HG03342 (cell line): ENCODE measurements around the gene FAM227B.
A peak's percentile ranks its signal among the peaks of the same experiment; 100 is the strongest.
"Not testable (repeated sequence)": the region's sequence is repeated elsewhere in the genome, so short reads cannot be mapped to it uniquely, and the experiment has no call there.

Experiments
- ATAC-seq: cut with Tn5 transposase; IDR thresholded peaks from one replicate; pipeline ENCODE4 v1.9.1; 2021; ENCODE audit warnings: mild to moderate bottlenecking, moderate library complexity; ENCODE audit not compliant: unreplicated experiment

FAM227B gene

GRCh38 chr15:49612240-49612639 lies 8.4 kb downstream of the FAM227B start:
- not testable (repeated sequence) for ATAC-seq

GRCh38 chr15:49610157-49610918 lies 10.3 kb downstream of the FAM227B start:
- ATAC-seq, result no peak

GRCh38 chr15:49606594-49606993 lies 14.0 kb downstream of the FAM227B start:
- ATAC-seq, result no peak

- no peak for ATAC-seq
Measured at GRCh38 chr15:49605588-49605987, 15.0 kb downstream of the FAM227B start.

- no peak for ATAC-seq
Measured at GRCh38 chr15:49604625-49605409, 15.8 kb downstream of the FAM227B start.

- ATAC-seq, result not testable (repeated sequence)
Measured at GRCh38 chr15:49592829-49593316, 27.7 kb downstream of the FAM227B start.

- ATAC-seq, result peak; percentile 77
Measured at GRCh38 chr15:49589030-49589429, 31.6 kb downstream of the FAM227B start.

GRCh38 chr15:49573421-49573820 lies 47.2 kb downstream of the FAM227B start:
- no peak for ATAC-seq

- ATAC-seq, result no peak
Measured at GRCh38 chr15:49570672-49571071, 49.9 kb downstream of the FAM227B start.

- no peak for ATAC-seq
Measured at GRCh38 chr15:49570174-49570573, 50.4 kb downstream of the FAM227B start.

- no peak for ATAC-seq
Measured at GRCh38 chr15:49560045-49560444, 60.6 kb downstream of the FAM227B start.

- ATAC-seq, result no peak
Measured at GRCh38 chr15:49558929-49559328, 61.7 kb downstream of the FAM227B start.

- ATAC-seq, result no peak
Measured at GRCh38 chr15:49556437-49556836, 64.2 kb downstream of the FAM227B start.

- not testable (repeated sequence) for ATAC-seq
Measured at GRCh38 chr15:49550342-49550741, 70.3 kb downstream of the FAM227B start.

GRCh38 chr15:49538520-49538919 lies 82.1 kb downstream of the FAM227B start:
- no peak for ATAC-seq

GRCh38 chr15:49530092-49530491 lies 90.5 kb downstream of the FAM227B start:
- ATAC-seq, result no peak

GRCh38 chr15:49528289-49528688 lies 92.3 kb downstream of the FAM227B start:
- ATAC-seq, result no peak

GRCh38 chr15:49521802-49522201 lies 98.8 kb downstream of the FAM227B start:
- ATAC-seq, result no peak

- not testable (repeated sequence) for ATAC-seq
Measured at GRCh38 chr15:49512739-49513138, 107.9 kb downstream of the FAM227B start.

- no peak for ATAC-seq
Measured at GRCh38 chr15:49507261-49507660, 113.4 kb downstream of the FAM227B start.

- no peak for ATAC-seq
Measured at GRCh38 chr15:49506341-49506740, 114.3 kb downstream of the FAM227B start.

GRCh38 chr15:49501586-49501985 lies 119.0 kb downstream of the FAM227B start:
- ATAC-seq, result no peak
